HG03064 (cell line): Measurements from ENCODE around the gene ANKRD34B.
"Not testable (repeated sequence)": the region's sequence is repeated elsewhere in the genome, so short reads cannot be mapped to it uniquely, and the experiment has no call there.

Source experiments
- ATAC-seq: cut with Tn5 transposase; IDR thresholded peaks from one replicate; pipeline ENCODE4 v1.9.1; 2021; ENCODE audit warnings: low read depth; ENCODE audit not compliant: unreplicated experiment

Gene ANKRD34B

GRCh38 chr5:80569961-80570786 lies at the start of gene ANKRD34B:
Gene ANKRD34B, minus strand, starts transcription at chr5:80570280. Its CDS starts 10,261 bp downstream, at chr5:80560019.
- ATAC-seq, result no peak

DNA sequence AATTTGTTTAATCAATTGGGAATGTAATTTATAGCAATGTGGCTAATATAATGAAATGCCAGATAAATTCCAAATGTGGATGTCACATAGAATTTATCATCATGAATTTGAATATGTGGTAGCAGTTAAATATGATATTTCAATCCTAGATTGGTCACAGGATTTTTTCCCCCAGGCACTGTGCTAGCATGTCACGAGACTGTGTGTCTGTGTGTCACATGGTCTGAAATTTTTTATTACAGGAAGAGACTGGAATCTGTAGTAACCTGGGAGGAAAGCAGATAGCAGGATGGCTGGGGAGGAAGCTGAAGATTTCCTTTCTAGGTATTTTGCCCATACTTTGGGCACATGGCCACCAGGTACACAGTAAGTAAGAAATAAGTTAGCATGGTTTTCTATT lies 49.0 kb upstream of the ANKRD34B start:
- no peak for ATAC-seq

DNA sequence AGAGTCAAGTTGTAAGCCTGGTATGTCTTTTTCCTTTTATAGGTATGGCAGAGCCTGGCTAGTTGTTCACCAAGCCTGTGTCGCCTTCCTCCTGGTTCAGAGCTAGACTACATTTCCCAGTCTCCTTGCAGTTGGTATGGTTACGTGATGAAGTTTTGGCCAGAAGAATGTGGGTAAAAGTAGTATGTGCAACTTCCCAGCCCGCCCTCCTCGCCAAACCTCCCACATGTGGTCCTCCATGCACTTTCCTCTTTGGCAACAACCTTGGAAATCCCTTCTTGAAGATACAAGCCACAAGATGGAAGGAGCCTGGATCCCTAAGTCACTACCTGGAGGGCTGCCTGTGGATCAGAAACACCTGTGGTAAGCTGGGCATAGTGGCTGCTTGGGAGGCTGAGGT lies 48.4 kb upstream of the ANKRD34B start:
- no peak for ATAC-seq

- ATAC-seq, result no peak
Observed at GRCh38 chr5:80615266-80615914, 45.3 kb upstream of the ANKRD34B start.

GRCh38 chr5:80609692-80610091 lies 39.6 kb upstream of the ANKRD34B start:
- ATAC-seq, result no peak

- no peak for ATAC-seq
Observed at GRCh38 chr5:80608731-80609130, 38.7 kb upstream of the ANKRD34B start.

- peak; percentile 89 for ATAC-seq
Observed at GRCh38 chr5:80607832-80608231, 37.8 kb upstream of the ANKRD34B start.

GRCh38 chr5:80607343-80607742 lies 37.3 kb upstream of the ANKRD34B start:
- ATAC-seq, result no peak

- no peak for ATAC-seq
Observed at GRCh38 chr5:80600943-80601693, 31.0 kb upstream of the ANKRD34B start.

DNA sequence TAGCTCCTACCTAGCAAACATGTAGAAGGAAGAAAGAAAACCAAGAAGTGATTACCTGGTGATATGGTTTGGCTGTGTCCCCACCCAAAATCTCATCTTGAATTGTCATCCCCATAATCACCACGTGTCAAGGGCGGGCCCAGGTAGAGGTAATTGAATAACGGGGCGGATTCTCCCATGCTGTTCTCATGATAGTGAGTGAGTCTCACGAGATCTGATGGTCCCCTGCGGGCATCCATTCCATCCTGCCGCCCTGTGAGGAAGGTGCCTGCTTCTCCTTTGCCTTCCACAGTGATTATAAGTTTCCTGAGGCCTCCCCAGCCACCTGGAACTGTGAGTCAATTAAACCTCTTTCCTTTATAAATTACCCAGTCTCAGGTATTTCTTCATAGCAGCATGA lies 27.4 kb upstream of the ANKRD34B start:
- ATAC-seq, result no peak

DNA sequence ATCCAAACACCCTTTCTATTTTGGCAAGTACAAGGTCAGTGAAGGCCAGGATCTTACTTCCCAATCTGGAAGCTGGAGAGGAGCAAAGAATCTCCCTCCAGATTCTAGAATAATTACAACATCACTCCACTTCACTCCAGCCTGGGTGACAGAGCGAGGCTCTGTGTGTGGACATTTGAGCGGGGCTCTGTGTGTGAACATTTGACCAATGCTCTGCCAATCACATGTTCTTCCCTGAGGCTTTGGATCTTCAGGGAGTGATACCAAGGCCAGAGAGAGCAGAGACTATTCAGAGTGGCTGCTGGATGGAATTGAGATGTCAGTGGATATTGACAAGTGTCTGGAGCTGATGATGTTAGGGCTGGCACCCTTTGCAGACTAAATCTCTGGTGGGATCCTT lies 24.7 kb upstream of the ANKRD34B start:
- no peak for ATAC-seq

DNA sequence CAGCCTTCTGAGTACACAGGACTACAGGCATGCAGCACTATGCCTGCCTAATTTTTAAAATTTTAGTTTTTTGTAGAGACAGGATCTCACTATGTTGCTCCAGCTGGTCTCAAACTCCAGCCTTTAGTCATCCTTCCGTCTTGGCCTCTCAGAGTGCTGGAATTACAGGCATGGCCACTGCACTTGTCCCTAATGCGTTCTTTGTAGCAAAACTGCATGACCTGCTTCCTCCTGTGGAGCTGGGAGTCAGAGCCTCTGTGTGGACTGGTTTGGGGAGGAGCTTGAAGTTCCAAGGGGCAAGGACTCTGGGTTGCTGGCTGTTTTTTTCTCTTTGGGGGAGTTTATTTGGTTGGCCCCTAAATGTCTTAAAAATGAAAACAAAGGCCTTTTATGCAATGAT lies 22.7 kb upstream of the ANKRD34B start:
- no peak for ATAC-seq

GRCh38 chr5:80592105-80592504 lies 22.0 kb upstream of the ANKRD34B start:
- no peak for ATAC-seq

- no peak for ATAC-seq
Observed at GRCh38 chr5:80591352-80591751, 21.3 kb upstream of the ANKRD34B start.

DNA sequence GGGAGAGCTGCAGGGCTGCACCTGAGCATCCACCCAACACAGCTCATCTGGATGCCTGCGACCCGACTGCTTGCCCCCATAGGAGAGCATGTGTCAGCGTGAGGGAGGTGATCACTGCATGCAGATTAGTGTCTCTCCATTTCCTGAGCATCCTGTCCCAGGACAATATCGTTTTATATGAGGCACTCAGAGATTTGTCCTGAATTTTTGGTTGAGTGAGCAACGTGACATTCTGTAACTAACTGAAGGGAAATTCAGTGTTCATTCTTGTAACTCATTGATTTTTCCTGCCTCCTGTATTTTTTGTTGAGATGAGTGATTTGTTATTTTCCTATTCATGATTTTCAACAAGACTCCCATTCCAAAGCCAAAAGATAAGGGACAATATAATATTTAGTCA lies 20.7 kb upstream of the ANKRD34B start:
- ATAC-seq, result no peak

GRCh38 chr5:80588858-80589540 lies 18.9 kb upstream of the ANKRD34B start:
- no peak for ATAC-seq

- no peak for ATAC-seq
Observed at GRCh38 chr5:80584770-80585169, 14.7 kb upstream of the ANKRD34B start.

DNA sequence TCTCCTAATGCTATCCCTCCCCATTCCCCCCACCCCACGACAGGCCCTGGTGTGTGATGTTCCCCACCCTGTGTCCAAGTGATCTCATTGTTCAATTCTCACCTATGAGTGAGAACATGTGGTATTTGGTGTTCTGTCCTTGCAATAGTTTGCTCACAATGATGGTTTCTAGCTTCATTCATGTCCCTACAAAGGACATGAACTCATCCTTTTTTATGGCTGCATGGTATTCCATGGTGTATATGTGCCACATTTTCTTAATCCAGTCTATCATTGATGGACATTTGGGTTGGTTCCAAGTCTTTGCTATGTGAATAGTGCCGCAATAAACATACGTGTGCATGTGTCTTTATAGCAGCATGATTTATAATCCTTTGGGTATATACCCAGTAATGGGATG lies 10.2 kb upstream of the ANKRD34B start:
- not testable (repeated sequence) for ATAC-seq

GRCh38 chr5:80579050-80579449 lies 9.0 kb upstream of the ANKRD34B start:
- no peak for ATAC-seq

- no peak for ATAC-seq
Observed at GRCh38 chr5:80577707-80578106, 7.6 kb upstream of the ANKRD34B start.

GRCh38 chr5:80576383-80576782 lies 6.3 kb upstream of the ANKRD34B start:
- ATAC-seq, result no peak
